WTC11 (cell line): Measurements from ENCODE around the gene NEK11. TPM values are rescaled to one million over a fixed set of nuclear protein-coding genes. Genes with fewer than 3 reads are reported as not detected.
"Not testable (repeated sequence)": the region's sequence is repeated elsewhere in the genome, so short reads cannot be mapped to it uniquely, and the experiment has no call there.

Experiments used
- ATAC-seq: fragments of 200-7000 bp; cut with Tn5 transposase; 2 replicates; pipeline ENCODE4 v1.10.0; 2021; ENCODE audit warnings: mild to moderate bottlenecking, moderate library complexity
- CTCF ChIA-PET: fragments of 300-600 bp; sonication (Branson Sonifier 250); formaldehyde crosslinking; loops from one replicate; lab custom pipeline; 2021; ENCODE audit warnings: antibody characterized with exemption; lab: Charles Lee
- POLR2A ChIA-PET: fragments of 350-600 bp; sonication (Branson Sonifier 250); formaldehyde crosslinking; loops from one replicate; lab custom pipeline; 2021; ENCODE audit warnings: antibody characterized with exemption; lab: Charles Lee
- DNase-seq: peaks from one replicate; pipeline ENCODE4 v3.0.0; 2021; ENCODE audit warnings: low spot score
- H3K27ac Mint-ChIP-seq: 2 replicates; pipeline ENCODE4 v1.8.0; 2021; ENCODE audit warnings: mixed read lengths
- H3K27me3 Mint-ChIP-seq: 2 replicates; pipeline ENCODE4 v1.8.0; 2021; ENCODE audit warnings: low read depth, mild to moderate bottlenecking, moderate library complexity, mixed read lengths
- H3K36me3 Mint-ChIP-seq: 2 replicates; pipeline ENCODE4 v1.8.0; 2021; ENCODE audit warnings: mixed read lengths
- H3K4me1 Mint-ChIP-seq: 2 replicates; pipeline ENCODE4 v1.8.0; 2022; ENCODE audit warnings: mixed read lengths
- H3K4me3 Mint-ChIP-seq: 2 replicates; pipeline ENCODE4 v1.8.0; 2021; ENCODE audit warnings: mild to moderate bottlenecking, moderate library complexity, mixed read lengths
- H3K9me3 Mint-ChIP-seq: 2 replicates; pipeline ENCODE4 v1.8.0; 2021; ENCODE audit warnings: mixed read lengths
- CBFB ChIP-seq: sonication (generic); formaldehyde crosslinking; IDR thresholded peaks from 2 replicates; pipeline ENCODE4 v1.8.1; 2022; ENCODE audit warnings: mild to moderate bottlenecking, low read depth, missing genetic modification reagents
- FOXK1 ChIP-seq: sonication (generic); formaldehyde crosslinking; IDR thresholded peaks from 2 replicates; pipeline ENCODE4 v1.8.0; 2022; ENCODE audit warnings: mild to moderate bottlenecking, moderate library complexity, missing genetic modification reagents
- GABPB1 ChIP-seq: sonication (generic); formaldehyde crosslinking; IDR thresholded peaks from 2 replicates; pipeline ENCODE4 v1.8.1; 2023; ENCODE audit warnings: mild to moderate bottlenecking, missing genetic modification reagents
- GRHL2 ChIP-seq: fragments of 250-450 bp; sonication (Bioruptor Pico); IDR thresholded peaks from 2 replicates; pipeline ENCODE4 v1.8.0; 2022; ENCODE audit warnings: mild to moderate bottlenecking, moderate library complexity; ENCODE audit not compliant: insufficient replicate concordance, severe bottlenecking
- IRF2 ChIP-seq: sonication (generic); formaldehyde crosslinking; IDR thresholded peaks from 2 replicates; pipeline ENCODE4 v1.8.0; 2022; ENCODE audit warnings: low read depth, missing genetic modification reagents, borderline replicate concordance
- JAZF1 ChIP-seq: fragments of 250-450 bp; sonication (Bioruptor Pico); IDR thresholded peaks from 2 replicates; pipeline ENCODE4 v1.9.0; 2021; ENCODE audit warnings: moderate library complexity, mild to moderate bottlenecking, inconsistent platforms
- OVOL2 ChIP-seq: fragments of 250-450 bp; sonication (Bioruptor Pico); IDR thresholded peaks from 2 replicates; pipeline ENCODE4 v1.9.0; 2021; ENCODE audit warnings: mild to moderate bottlenecking, borderline replicate concordance
- ZNF121 ChIP-seq: sonication (generic); formaldehyde crosslinking; IDR thresholded peaks from 2 replicates; pipeline ENCODE4 v1.8.0; 2023; ENCODE audit warnings: missing genetic modification reagents
- ZNF232 ChIP-seq: sonication (generic); formaldehyde crosslinking; IDR thresholded peaks from 2 replicates; pipeline ENCODE4 v1.8.0; 2022; ENCODE audit warnings: mild to moderate bottlenecking, missing genetic modification reagents
- total RNA-seq: library from RNA; stranded (reverse); gene quantifications from 3 replicates; pipeline ENCODE4 v1.2.3, GENCODE V29; 2021
- TF ChIP-seq, protein P1 (sequence below): fragments of 250-450 bp; sonication (Bioruptor Pico); IDR thresholded peaks from 2 replicates; pipeline ENCODE4 v1.8.0; 2021; ENCODE audit warnings: mild to moderate bottlenecking
- TF ChIP-seq, protein P2 (sequence below): fragments of 250-450 bp; sonication (Bioruptor Pico); conservative IDR thresholded peaks from 2 replicates; pipeline ENCODE4 v1.9.0; 2021; ENCODE audit warnings: mild to moderate bottlenecking
- TF ChIP-seq, protein P3 (sequence below): sonication (generic); formaldehyde crosslinking; IDR thresholded peaks from 2 replicates; pipeline ENCODE4 v1.8.1; 2022; ENCODE audit warnings: mild to moderate bottlenecking, missing genetic modification reagents, moderate library complexity, borderline replicate concordance
- TF ChIP-seq, protein P4 (sequence below): sonication (generic); formaldehyde crosslinking; IDR thresholded peaks from 2 replicates; pipeline ENCODE4 v1.8.0; 2023; ENCODE audit warnings: missing genetic modification reagents
- TF ChIP-seq, protein P5 (sequence below): sonication (generic); formaldehyde crosslinking; conservative IDR thresholded peaks from 2 replicates; pipeline ENCODE4 v1.8.1; 2023; ENCODE audit warnings: mild to moderate bottlenecking, low read depth, missing genetic modification reagents, moderate library complexity

The NEK11 gene
- total RNA-seq, 1 experiment from 2014 or later = 1.6 TPM

DNA sequence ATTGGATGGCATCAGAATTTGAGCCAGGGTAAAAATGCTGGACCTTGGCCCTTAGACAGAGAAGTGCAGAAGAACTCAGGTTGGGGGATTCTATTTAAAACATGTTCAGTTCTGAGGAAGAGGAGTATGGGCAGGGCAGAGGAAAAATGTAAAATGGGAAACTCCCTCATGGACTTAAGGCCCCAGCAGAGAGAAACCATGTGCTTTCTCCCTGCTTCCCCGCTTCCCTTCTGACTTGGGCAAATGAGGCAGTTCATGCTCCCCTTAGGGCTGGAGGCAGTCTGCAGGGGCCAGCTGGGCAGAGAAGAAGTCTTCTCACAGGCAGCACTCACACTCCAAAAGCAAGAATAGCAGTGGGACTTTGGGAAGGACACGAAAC lies 345.0 kb downstream of the NEK11 start (continued):
- TF ChIP-seq, protein P1, sequence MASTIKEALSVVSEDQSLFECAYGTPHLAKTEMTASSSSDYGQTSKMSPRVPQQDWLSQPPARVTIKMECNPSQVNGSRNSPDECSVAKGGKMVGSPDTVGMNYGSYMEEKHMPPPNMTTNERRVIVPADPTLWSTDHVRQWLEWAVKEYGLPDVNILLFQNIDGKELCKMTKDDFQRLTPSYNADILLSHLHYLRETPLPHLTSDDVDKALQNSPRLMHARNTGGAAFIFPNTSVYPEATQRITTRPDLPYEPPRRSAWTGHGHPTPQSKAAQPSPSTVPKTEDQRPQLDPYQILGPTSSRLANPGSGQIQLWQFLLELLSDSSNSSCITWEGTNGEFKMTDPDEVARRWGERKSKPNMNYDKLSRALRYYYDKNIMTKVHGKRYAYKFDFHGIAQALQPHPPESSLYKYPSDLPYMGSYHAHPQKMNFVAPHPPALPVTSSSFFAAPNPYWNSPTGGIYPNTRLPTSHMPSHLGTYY (CRISPR knock-in tag) = no peak

DNA sequence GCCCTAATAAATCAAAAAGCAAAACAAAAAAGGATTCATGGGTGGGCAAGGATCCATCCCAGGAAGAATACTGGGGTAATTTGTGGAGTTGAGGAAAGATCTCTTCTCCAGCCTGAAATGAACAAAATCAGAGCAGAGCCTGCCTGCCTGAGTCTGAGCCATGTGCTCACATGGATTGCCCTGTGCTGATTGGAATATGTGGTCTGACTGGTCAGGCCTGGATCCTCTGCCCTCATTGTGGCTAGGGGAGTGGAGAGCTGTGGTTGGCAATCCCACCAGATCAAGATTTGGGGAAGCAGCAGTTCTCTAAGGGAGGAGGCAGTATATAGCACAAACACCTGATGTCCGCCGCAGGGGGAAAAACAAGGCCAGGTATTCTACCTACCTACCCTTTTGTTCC lies 348.1 kb downstream of the NEK11 start:
- H3K4me1 Mint-ChIP-seq = peaks cover 10% of the 10 kb centered on the region
- H3K4me3 Mint-ChIP-seq = no peak overlapping the region
- no peaks in the 10 kb centered on the region for H3K27me3 Mint-ChIP-seq
- ATAC-seq (no peak), DNase-seq (no peak)
- no peak overlapping the region for H3K27ac Mint-ChIP-seq
- CTCF ChIA-PET = no interaction called here
- H3K36me3 Mint-ChIP-seq = peaks cover 7% of the 10 kb centered on the region
- TF ChIP-seq FOXK1 (no peak), GABPB1 (CRISPR knock-in tag) (no peak), ZNF121 (CRISPR knock-in tag) (no peak), OVOL2 (CRISPR knock-in tag) (no peak), IRF2 (CRISPR knock-in tag) (no peak), JAZF1 (CRISPR knock-in tag) (no peak), ZNF232 (no peak), CBFB (no peak), GRHL2 (no peak)
- TF ChIP-seq, protein P2, sequence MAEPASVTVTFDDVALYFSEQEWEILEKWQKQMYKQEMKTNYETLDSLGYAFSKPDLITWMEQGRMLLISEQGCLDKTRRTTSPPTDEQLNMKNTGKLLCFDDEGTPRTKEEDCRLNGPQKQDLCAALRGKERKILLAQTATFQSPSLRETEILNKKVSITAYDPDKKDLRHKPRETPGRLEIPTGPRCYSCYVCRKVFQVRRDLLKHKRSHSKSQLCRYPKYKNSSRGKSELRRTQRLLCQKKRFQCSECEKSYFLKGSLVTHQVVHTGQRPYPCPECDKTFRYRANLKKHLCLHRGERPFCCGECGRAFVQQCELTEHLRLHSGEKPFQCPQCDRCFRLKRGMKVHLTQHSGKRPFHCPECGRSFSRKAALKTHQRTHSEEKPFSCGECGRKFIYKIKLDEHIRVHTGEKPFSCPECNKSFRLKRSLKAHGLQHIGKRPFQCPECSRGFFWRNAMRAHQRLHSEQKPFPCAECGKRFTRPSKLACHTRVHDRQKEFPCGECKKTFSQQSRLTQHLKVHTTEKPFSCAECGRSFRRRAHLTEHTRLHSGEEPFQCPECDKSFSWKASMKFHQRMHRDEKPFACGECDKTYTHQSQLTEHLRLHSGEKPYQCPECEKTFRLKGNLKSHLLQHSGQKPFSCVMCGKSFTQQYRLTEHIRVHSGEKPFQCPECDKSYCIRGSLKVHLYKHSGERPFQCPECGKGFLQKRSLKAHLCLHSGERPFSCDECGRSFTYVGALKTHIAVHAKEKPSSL (CRISPR knock-in tag) = no peak
- TF ChIP-seq, protein P3, sequence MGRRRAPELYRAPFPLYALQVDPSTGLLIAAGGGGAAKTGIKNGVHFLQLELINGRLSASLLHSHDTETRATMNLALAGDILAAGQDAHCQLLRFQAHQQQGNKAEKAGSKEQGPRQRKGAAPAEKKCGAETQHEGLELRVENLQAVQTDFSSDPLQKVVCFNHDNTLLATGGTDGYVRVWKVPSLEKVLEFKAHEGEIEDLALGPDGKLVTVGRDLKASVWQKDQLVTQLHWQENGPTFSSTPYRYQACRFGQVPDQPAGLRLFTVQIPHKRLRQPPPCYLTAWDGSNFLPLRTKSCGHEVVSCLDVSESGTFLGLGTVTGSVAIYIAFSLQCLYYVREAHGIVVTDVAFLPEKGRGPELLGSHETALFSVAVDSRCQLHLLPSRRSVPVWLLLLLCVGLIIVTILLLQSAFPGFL (CRISPR knock-in tag) = no peak
- TF ChIP-seq, protein P4, sequence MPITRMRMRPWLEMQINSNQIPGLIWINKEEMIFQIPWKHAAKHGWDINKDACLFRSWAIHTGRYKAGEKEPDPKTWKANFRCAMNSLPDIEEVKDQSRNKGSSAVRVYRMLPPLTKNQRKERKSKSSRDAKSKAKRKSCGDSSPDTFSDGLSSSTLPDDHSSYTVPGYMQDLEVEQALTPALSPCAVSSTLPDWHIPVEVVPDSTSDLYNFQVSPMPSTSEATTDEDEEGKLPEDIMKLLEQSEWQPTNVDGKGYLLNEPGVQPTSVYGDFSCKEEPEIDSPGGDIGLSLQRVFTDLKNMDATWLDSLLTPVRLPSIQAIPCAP (CRISPR knock-in tag) = no peak
- TF ChIP-seq, protein P5, sequence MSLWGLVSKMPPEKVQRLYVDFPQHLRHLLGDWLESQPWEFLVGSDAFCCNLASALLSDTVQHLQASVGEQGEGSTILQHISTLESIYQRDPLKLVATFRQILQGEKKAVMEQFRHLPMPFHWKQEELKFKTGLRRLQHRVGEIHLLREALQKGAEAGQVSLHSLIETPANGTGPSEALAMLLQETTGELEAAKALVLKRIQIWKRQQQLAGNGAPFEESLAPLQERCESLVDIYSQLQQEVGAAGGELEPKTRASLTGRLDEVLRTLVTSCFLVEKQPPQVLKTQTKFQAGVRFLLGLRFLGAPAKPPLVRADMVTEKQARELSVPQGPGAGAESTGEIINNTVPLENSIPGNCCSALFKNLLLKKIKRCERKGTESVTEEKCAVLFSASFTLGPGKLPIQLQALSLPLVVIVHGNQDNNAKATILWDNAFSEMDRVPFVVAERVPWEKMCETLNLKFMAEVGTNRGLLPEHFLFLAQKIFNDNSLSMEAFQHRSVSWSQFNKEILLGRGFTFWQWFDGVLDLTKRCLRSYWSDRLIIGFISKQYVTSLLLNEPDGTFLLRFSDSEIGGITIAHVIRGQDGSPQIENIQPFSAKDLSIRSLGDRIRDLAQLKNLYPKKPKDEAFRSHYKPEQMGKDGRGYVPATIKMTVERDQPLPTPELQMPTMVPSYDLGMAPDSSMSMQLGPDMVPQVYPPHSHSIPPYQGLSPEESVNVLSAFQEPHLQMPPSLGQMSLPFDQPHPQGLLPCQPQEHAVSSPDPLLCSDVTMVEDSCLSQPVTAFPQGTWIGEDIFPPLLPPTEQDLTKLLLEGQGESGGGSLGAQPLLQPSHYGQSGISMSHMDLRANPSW = no peak
- POLR2A ChIA-PET = no interaction called here
- no peaks in the 10 kb centered on the region for H3K9me3 Mint-ChIP-seq

DNA sequence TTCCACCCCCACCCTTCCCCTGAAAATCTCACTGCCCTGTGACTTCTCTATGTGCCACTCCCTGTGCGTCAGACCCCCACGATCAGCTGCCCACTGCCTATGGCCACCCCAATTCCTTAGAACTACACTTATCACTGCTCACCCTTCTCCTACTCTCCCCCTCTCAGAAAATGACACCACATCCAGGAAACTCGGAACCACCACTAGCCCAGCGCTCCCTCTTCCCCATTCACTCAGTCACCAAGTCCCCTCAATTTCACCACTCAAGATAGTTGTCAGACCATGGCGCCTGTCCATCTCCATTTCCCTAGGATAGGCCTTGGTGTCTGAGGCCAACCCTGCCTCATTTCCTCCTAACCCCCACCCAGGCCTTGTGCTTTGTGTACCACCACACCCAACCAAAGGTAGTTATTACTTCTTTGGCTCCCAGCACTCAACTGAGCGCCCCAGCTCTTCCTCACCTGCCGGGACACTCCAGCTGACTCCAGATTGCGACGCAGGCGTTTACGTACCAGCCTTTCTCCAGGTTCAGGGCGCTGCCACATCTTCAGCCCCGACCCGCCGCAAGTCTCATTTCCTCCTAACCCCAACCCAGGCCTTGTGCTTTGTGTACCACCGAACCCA lies 354.3 kb downstream of the NEK11 start:
- Mint-ChIP-seq H3K4me1 (peaks cover 17% of the 10 kb centered on the region), H3K27ac (peak overlapping the region; percentile 97), H3K36me3 (peaks cover 15% of the 10 kb centered on the region), H3K4me3 (peak overlapping the region; percentile 94)
- ChIA-PET CTCF (interaction anchor here (0.8 to 1.8 kb wide), 6 partner anchors 10 to 338 kb away, joined by 3 to 5 read pairs (median 4); no protein-coding TSS in a partner anchor), POLR2A (interaction anchor here (0.5 to 2.1 kb wide), 10 partner anchors 9 to 633 kb away, joined by 3 to 31 read pairs (median 4); partner anchors contain the start of gene ATP2C1)
- ATAC-seq, DNase-seq, H3K27me3 Mint-ChIP-seq, H3K9me3 Mint-ChIP-seq: not testable (repeated sequence)
